HCEC 1CT (cell line): Measurements from ENCODE around the gene EP400.
A peak's percentile ranks its signal among the peaks of the same experiment; 100 is the strongest.
"Not testable (repeated sequence)": the region's sequence is repeated elsewhere in the genome, so short reads cannot be mapped to it uniquely, and the experiment has no call there.

ENCODE experiments used
- DNase-seq: peaks from one replicate; pipeline ENCODE4 v3.0.0-alpha.2; 2017

EP400 gene

DNA sequence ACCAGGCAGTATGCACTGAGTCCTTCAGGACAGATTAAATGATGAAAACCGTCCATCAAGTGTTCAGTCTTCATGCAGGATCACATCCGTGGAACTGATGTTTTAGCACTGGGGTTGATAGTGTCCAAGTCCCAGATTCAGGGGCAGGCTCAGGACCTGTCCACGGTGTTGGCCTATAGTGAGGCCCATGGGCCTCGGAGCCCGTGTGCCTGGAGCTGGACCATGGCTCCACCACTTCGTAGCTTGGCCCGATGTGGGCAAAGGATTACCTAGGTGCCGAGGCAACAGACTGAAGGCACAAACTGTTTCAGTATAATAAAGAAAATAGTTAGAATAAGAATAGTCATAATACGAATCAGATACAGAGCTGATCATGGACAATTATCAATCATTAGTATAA lies 152.6 kb downstream of the EP400 start:
- DNase-seq, result no peak

DNA sequence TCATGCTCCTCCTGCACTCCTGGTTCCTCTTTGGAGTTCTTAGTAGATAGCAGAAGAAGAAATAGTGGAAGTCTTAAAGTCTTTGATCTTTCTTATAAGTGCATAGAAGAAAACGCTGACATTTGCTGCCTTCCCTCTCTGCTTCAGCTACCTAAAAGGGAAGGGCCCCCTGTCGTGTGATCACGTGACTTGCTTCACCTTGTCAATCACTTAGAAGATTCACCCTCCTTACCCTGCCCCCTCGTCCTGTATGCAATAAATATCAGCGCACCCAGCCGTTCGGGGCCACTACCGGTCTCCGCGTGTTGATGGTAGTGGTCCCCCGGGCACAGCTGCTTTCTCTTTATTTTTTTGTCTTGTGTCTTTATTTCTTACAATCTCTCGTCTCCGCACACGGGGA lies 153.3 kb downstream of the EP400 start:
- not testable (repeated sequence) for DNase-seq

DNA sequence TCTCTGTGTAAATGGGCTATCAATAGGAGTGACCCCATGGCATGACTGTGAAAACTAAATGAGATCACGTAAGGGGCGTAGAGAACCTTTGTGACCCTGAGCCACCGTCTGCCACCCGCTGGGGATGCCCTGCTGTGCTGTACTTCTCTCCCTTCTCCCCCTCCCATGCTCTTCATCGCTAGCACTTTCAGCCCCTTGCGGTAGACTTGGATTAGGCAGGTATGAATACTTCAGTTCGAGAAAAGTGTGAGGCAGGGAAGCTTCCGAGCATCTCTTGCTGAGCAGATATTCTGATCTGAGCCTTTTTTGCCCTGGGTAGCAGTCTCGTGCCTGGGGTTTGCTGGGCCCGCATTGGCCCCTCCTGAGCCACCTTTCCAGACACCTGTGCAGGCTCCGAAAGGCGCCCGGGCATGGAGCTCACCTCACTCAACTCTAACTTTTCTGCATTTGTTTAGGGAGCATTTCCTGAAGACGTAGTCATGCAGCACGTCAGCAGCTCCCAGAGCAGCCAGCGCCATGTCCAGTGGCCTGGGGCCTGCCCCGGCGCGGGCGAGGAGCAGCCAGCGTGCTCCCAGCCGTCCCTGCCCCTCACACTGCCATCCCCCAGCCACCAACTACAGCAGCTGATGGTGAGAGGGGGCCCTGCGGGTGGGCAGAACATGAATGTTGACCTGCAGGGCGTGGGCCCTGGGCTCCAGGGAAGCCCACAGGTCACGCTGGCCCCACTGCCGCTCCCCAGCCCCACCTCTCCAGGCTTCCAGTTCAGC lies 154.0 kb downstream of the EP400 start:
- no peak for DNase-seq

DNA sequence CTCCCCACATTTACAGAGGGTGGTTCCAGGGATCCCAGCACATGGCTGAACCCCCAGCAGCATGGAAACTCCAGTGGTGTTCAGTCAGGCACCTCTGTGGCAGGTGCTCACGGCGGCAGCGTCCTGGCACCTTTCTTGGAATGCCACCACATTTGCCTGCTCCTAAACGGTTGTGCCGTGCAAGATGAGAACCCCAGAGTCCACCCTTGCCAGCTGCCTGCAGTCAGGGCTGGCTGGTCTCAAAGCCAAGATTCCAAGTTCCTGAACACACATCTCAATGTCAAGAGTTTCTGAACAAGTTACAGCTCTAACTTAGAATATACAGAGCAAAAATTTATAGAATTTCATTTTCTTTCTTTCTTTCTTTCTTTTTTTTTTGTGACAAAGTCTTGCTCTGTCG lies 155.7 kb downstream of the EP400 start:
- DNase-seq, result no peak

DNA sequence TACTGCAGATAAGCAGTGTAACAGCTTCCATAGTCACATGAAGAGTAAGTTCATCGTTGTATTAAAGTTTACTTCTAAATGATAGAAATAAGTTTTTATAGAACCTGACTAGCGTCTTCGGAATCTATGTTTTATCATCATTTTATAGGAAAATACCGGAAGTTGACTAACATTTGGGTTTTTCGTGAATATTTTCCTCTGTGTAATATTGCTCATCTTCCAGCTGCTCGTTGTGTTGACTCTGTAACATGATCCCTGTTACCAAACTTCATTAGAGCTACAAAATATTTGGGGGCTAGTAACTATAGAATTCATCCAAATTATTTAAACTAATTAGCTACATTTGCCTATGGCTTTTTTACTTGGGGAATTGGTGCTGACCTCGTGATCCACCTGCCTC lies 157.2 kb downstream of the EP400 start:
- DNase-seq, result peak; percentile 83

DNA sequence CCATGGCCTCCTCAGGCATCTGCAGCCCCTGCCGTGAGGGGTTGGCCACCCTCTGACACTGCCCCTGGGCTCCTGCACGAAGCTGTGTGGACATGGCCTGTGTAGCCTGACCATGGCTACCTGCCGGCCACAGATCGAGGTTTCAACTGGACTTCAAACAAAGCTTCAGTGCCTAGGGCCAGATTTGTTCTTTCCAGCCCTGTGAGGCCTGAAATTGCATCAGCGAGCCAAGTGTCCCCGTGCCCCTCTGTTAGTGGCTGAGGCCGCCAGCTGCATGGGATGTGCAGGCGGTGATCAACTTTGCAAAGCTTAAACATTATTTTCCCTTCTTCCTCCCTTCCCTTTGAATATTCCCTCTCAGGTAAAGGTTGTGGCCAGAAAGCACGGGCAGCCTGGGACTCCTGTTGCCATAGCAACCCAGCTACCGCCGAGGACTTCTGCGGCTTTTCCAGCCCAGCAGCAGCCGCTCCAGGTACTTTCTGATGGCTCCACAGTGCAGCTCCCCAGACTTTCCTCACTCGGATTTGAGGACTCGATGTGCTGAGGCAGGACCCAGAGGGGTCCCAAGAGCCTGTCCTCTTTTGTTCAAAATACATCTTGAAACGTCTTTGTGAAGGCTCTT lies 158.6 kb downstream of the EP400 start:
- no peak for DNase-seq

DNA sequence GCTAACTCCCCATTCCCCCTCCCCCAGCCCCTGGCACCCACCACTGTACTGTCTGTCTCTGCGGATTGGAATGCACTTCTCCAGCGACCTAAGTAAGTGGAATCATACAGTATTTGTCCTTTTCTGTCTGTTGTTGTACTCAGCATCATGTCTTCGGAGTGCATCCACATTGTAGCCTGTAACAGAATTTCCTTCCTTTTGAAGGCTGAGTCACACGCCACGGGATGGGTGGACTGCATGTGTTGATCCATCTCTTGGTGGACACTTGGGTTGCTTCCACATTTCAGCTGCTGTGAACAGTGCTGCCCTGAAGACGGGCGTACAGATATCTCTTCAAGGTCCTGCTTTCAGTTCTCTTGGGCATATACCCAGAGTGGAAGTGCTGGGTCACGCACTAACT lies 160.0 kb downstream of the EP400 start:
- DNase-seq, result no peak

DNA sequence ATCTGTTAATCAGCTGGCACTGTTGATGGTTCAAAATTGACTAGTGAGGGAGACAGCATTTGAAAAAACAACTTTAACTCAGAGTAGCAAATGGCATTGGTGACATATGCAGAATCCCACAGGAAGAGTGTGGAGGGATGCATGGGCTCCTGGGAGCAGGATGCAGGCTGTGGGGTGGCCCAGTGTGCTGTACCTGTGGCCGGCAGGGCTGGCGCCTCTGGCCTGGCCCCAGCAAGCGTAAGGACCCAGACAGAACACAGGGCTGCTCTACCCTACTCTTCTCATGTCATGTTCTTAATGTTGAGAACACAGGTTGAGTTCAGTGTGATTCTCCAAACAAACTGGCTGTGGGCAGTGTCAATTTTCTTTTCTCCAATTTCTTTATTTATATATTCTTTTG lies 160.9 kb downstream of the EP400 start:
- no peak for DNase-seq

DNA sequence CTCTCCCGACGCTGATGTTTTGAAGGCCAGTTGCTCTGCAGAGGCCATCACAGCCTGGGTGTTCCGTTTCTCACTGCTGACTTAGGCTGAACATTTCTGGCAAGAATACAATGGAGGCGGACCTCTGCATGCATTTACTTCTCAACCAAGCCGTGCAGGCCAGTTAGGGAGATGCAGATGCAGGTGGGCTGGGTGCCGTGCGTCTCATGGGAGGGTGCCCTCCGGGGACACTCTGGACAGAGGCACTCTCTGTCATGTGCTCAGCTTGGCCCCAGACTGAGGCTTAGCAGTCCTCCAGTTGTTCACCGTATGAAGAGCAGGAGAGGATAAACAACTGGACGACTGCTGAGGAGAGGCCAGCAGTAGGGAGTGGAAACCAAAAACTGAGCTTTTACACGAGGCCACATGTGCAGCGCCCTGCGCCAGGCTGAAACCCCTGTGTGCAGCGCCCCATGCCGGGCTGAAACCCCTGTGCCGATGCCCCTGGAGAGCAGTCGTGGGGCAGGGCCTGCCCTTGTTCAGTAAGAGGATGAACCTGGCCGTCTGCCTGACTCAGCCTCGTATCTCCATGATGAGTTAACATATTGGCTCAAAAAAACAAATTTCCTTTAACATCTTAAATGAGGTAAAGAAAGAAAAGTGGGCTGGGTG lies 162.0 kb downstream of the EP400 start:
- no peak for DNase-seq

DNA sequence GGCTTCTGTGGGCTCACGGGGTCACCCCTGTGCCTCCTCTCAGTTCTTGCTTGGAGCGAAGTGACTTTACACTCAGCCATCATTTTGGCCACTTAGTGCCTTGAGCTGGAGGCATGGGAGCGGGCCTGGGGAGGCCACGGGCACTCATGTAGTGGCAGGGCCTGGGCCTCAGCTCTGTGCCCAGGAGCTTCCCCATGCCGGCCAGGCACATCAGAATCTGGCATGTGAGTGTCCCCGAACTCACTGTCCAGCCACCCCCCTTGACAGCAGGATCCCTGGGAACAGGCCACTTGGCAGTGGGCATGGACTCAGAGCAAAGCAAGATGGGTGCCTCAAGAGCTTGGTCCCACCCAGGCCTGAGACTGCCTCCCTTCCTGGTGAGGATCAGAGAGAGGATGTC lies 164.9 kb downstream of the EP400 start:
- DNase-seq, result no peak

DNA sequence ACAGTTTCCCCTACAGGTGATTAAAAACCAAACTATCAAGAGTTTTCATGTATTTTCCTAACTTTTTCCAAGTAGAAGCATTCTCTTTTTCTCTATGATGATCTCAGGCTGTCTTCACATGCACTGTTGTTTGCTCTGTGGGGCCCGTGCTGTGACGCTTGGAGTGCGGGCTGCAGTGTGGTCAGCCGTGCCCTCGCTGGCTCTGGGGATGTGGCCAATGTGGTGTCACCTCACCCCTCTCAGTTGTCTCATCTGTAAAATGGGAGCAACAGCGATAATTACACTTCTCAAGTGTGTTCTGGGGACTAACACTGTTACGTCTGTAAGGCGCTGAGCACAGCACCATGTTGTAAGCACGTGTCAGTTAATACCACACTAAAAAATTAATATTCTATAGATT lies 165.8 kb downstream of the EP400 start:
- no peak for DNase-seq

DNA sequence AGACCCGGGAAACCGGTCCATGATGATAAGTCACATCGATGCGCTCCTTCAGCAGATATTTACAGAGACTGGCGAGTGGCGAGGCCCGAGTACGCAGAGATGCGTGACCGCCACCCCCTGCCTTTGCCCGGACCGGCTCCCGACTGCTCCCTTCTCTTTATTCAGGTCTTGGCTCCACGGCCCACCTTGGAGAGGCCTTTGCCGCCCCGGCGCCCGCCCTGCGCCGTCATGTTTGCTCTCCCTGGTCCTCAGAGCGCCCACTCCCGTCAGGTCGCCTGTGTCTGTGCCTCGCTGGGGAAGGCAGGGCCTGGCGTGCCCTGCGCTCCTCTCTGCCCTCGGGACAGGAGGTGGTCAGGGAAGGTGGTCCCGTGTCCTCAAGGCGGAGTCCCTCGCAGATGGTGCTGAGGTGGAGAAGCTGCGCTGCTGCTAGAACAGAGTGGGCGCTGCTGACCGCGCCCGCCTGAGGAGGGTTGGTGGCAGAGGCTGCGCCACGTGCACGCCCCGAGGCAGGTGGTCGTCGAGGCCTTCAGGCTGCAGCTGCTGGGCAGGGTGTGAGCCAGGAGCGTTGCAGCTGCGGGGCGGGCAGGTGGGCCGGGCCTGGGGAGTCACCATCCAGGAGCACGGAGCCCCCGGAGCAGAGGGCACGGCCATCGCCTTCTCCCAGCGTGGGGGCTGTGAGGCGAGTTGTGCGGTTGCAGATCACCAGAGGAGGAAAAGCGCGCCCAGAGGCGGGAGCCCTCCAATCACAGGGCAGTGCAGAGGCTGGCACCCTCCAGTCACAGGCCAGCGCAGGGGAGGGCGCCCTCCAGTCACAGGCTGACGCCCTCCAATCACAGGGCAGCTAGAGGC lies 167.2 kb downstream of the EP400 start:
- DNase-seq, result no peak

DNA sequence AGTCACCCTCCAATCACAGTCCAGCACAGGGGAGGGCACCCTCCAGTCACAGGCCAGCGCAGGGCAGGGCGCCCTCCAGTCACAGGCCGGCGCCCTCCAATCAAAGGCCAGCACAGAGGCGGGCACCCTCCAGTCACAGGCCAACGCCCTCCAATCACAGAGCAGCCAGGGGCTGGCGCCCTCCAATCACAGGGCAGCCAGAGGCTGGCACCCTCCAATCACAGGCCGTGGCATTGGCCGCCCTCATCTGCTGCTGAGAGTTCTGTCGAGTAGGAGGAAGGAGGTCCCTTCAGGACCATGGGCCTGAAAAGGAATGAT lies 167.8 kb downstream of the EP400 start:
- DNase-seq, result no peak

DNA sequence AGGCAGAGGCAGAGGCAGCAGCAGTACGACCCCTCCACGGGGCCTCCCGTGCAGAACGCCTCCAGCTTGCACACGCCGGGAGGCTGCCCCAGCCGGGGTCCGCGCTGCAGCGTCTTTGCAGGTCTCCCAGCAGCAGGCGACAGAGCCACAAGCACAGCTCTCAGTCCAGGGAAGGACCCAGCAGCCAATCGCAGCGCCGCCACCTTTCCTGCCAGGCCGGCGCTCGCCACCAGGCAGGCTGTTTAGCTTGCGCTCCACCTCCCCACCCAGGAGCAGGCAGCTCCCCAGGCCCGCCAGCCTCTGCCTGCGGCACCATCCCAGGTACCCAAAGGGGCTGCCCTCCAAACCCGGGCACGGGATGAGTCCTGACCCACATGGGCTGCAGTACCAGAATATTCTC lies 169.1 kb downstream of the EP400 start:
- DNase-seq, result no peak

DNA sequence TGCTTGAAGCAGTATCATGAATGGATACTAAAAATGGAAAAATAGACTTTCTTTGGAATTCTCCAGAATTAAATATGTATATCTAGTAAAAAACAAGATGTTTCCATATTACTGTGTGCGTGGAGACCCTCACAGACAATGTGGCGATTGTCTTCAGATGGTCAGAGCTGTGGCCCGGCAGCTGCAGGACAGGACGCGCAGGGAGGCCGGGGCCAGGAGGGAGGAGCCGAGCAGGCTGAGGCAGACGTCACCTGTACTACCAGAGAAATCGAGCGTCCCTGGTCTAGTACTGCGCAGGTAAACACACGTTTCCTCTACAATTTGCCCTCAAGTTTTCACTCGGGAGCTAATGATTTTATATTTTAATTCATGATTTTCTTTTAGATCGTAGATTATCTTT lies 171.5 kb downstream of the EP400 start:
- DNase-seq, result no peak

DNA sequence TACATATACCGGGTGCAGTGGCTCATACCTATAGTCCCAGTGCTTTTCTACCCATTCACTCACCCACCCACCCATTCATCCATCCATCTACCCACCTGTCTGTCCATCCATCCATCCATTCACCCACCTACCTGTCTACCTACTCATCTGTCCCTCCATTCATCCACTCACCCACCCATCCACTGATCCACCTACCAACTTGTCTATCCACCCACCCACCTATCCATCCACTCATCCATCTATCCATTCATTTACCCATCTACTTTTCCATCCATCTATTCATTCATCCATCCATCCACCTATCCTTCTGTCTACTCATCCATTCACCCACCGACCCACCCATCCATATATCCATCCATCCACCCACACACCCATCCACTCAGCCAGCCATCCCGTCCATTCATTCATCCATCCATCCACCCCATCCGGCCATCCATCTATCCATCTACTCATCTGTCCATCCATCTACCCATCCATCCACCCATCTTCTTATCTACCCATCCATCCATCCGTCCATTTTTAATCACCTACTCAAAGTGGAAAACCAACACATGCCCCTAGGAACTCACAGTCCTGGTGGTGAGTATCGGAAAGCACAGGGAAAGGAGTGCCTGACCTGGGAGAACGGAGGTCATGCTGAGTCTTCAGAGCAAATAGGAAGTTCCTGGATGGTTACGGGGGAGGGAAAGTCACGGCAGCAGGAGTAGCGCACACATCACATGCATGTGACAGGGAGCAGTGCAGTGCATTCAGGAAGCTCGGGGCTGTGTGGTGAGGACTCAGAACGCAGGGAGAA lies 174.4 kb downstream of the EP400 start:
- DNase-seq, result no peak

DNA sequence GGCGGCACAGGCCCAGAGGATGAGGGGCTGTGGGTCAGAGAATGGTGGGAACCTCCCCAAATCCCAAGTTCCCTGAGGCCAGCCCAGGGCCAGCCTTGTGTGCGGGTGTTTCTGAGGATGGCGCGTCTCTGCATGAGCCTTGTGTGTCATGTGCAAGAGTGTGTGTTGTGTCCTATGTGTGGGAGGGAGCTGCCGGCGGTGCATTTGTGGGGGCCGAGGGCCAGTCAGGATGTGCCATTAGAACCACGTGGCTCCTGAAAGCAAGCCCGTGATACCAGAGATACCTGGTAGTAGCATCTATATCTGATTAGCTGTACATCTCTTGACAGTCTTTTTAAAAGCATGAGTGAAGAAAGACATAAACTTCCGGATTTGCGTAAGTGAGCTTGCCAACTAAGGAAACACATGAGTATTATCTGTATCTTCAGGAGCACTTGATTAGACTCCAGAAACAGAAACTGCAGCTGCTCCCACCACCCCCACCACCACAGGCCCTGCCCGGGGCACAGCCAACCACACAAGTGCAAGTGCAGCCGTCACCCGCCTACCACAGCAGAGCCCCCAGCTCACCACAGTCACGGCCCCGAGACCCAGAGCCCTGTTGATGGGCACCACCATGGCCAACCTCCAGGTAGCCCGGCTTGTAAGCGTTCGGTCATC lies 175.2 kb downstream of the EP400 start:
- no peak for DNase-seq

DNA sequence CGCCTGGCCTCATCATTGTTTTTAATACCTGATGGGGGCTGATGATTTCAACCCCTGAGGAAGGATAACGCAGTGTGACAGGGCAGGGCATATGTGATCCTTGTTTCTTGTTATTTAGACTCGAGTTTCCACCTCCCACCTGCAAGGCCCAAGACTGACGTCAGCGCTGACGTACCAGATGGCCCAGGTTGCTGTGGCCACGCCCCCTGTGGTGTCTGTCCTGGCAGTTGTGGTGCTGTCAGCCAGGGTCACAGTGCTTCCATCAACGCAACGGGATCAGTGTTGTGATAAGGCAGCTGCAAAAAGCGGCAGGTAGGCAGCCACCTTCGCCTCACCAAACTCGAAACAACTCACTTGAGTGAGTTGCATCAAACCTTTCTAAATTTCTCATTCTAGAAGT lies 176.0 kb downstream of the EP400 start:
- no peak for DNase-seq

DNA sequence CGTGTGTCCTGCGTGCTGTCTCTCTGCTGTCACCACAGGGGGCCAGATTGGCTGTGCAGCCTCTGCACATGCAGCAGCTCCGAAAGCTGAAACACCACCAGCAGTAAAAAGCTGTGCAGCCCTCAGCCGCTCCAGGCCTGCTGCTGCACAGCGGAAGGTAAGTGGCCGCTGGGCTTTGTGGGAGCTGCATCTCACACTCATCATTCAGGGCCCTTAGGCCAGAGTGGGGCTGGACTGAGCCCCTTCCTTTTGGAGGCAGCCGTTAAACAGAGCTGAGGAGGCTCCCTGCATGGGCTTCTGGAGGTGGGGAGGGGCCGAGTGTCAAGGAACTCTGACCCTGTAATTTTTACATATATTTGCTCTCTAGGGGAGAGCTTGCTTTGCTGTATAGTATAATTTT lies 177.3 kb downstream of the EP400 start:
- DNase-seq, result no peak

DNA sequence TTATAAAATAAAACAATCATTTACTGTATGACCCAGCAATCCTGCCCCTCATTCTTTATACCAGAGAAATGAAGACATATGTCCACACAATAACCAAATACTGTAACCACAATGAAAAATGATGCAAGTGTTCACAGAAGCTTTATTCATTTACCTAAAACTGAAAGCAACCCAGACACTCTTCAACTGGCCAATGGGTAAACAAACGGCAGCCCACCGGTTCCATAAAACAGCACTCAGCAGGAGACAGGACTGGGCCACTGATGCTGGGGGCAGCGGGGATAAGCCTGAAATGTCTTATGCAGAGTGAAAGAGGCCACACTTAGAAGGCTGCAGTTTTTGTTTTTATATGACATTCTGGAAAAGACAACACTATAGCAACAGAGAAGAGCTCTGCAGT lies 179.3 kb downstream of the EP400 start:
- no peak for DNase-seq

DNA sequence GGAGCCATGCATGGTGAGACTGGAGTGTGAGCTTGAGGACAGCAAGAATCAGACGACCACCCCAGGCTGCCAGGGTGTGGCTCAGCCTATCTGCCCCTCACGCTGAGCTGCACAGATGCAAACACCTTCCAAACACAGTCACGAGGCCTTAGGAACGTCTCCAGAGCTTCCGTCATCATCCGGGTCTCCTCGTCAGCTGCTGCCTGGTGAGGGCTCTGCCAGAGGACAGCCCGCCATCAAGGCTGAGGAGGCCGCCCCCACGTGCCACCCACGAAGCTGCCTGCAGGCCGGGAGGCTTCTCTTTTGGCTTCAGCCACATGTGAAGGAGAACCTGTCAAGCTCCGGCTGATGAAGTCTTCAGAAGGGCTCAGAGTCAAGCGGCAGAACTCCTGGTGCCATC lies 180.9 kb downstream of the EP400 start:
- DNase-seq, result no peak
